Testis (tissue), 3 donors: ENCODE results near the gene ZNF462. TPM values are rescaled to one million over a fixed set of nuclear protein-coding genes. Genes with fewer than 3 reads are reported as not detected.
"Not testable (repeated sequence)": the region's sequence is repeated elsewhere in the genome, so short reads cannot be mapped to it uniquely, and the experiment has no call there.

Experiments used
- DNase-seq: peaks from one replicate; pipeline ENCODE4 v3.0.0-alpha.2; 2019
- H3K27ac ChIP-seq, 2 donors: fragments of 200-600 bp; sonication (generic); one replicate each; pipeline ENCODE4 v1.5.1; 2019
- H3K27me3 ChIP-seq: fragments of 200-600 bp; sonication (generic); one replicate; pipeline ENCODE4 v1.5.1; 2019
- H3K36me3 ChIP-seq: fragments of 200-600 bp; sonication (generic); one replicate; pipeline ENCODE4 v1.5.1; 2017; ENCODE audit warnings: low read depth; ENCODE audit errors: missing control alignments
- H3K4me1 ChIP-seq: fragments of 200-600 bp; sonication (generic); one replicate; pipeline ENCODE4 v1.5.1; 2019
- H3K4me3 ChIP-seq, 2 donors: fragments of 200-600 bp; sonication (generic); one replicate each; pipeline ENCODE4 v1.5.1; 2017 to 2019
- H3K9me3 ChIP-seq: fragments of 200-600 bp; sonication (generic); one replicate; pipeline ENCODE4 v1.5.1; 2017
- POLR2A ChIP-seq: fragments of 450-650 bp; IDR thresholded peaks from one replicate; pipeline ENCODE4 v1.6.1; 2017; ENCODE audit warnings: antibody characterized with exemption, mild to moderate bottlenecking, moderate library complexity
- WGBS, 2 donors: methylation state at CpG; one replicate each; pipeline ENCODE4 v1.1.5; 2018; 5-methylcytosine and 5-hydroxymethylcytosine counted together
- intact Hi-C: fragments of 100-400 bp; cut with DNase I; formaldehyde crosslinking; loops from one replicate; pipeline ENCODE4 v1.15.1; 2023; ENCODE audit warnings: low total_unique reads
- polyA plus RNA-seq: library from polyadenylated mRNA; stranded (reverse); fragments of 350-450 nt; fragmentation: Illumina TruSeq; extraction: RNeasy Lipid Tissue Mini Kit (QIAGEN cat#74804); gene quantifications from one replicate; pipeline ENCODE4 v1.2.3, GENCODE V29; 2014; ENCODE audit warnings: low read depth, low replicate concordance; ENCODE audit not compliant: insufficient read depth
- total RNA-seq, 2 donors: library from RNA; depleted of rRNA; stranded (reverse); fragments of >200 nt; gene quantifications; one replicate each; pipeline ENCODE4 v1.2.3, GENCODE V29; 2016
- TF ChIP-seq, protein P1 (sequence below), 3 experiments: fragments of 450-650 bp in 2 of 3; fragments of 200-600 bp in 1 of 3; sonication (generic) in 1 of 3; IDR thresholded peaks; one replicate each; pipeline ENCODE4 v1.5.1; 2016 to 2019; ENCODE audit warnings: antibody characterized with exemption in 3 of 3, mild to moderate bottlenecking in 2 of 3, moderate library complexity in 1 of 3

The ZNF462 gene
- total and polyA plus RNA-seq, 3 donors from 2014 or later, result 31.5 to 61.6 (median 53.2) TPM

DNA sequence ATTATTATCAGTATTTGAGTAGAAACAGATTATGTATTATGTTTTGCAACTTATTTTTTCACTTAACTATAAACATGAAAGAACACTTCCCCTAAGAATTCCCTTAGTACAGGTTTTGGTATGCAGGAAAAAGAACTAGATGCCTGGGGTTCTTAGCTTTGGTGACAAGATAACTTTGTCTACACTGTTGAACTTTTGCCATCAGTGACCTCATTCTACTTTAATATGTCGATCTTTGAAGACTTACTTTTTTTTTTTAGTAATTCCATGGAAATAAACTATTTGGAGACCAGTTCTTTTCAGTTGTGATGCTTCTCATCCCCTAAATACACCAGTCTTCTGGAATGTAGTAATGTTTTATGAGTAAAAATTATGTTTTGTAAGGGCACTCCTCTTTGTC, 34.3 kb downstream of the ZNF462 start:
- Histone ChIP-seq H3K27ac (no peak overlapping the region), H3K36me3 (no peaks in the 10 kb centered on the region), H3K4me3 (no peak overlapping the region), H3K4me1 (peaks cover 3% of the 10 kb centered on the region), H3K9me3 (no peaks in the 10 kb centered on the region), H3K27me3 (no peaks in the 10 kb centered on the region)
- TF ChIP-seq, protein P1, sequence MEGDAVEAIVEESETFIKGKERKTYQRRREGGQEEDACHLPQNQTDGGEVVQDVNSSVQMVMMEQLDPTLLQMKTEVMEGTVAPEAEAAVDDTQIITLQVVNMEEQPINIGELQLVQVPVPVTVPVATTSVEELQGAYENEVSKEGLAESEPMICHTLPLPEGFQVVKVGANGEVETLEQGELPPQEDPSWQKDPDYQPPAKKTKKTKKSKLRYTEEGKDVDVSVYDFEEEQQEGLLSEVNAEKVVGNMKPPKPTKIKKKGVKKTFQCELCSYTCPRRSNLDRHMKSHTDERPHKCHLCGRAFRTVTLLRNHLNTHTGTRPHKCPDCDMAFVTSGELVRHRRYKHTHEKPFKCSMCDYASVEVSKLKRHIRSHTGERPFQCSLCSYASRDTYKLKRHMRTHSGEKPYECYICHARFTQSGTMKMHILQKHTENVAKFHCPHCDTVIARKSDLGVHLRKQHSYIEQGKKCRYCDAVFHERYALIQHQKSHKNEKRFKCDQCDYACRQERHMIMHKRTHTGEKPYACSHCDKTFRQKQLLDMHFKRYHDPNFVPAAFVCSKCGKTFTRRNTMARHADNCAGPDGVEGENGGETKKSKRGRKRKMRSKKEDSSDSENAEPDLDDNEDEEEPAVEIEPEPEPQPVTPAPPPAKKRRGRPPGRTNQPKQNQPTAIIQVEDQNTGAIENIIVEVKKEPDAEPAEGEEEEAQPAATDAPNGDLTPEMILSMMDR (IDR thresholded peaks at IDR 0.05), result no peak
- no peak for TF ChIP-seq POLR2A
- intact Hi-C loops, result no loop called here
- 24 to 33% methylated on average over 1 of the region's 1 CpG for WGBS, 2 donors
- DNase-seq, result no peak

DNA sequence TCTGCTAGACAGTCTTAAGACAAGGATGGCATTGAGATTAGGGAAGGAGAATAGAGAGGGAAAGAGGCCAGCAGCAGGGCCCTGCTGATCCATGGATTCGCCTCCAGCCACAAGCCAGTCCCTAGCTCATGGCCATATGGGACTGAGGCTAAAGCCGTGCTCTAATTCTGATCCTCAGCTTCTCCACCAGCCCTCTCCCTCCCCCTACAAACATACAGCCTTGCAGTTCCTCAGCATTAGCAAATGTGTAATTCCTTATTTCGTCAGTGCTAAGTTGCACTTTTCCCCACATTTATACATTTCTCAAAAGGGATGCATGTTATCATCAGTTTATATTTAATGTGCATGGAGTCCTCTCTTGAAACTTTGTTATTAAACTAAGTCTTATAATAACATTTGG, 34.8 kb downstream of the ZNF462 start:
- H3K9me3 ChIP-seq, result no peaks in the 10 kb centered on the region
- no peak overlapping the region for H3K27ac ChIP-seq
- H3K27me3 ChIP-seq, result no peaks in the 10 kb centered on the region
- TF ChIP-seq, protein P1 (IDR thresholded peaks at IDR 0.05), result no peak
- no peak for TF ChIP-seq POLR2A
- H3K4me1 ChIP-seq, result peaks cover 3% of the 10 kb centered on the region
- DNase-seq, result no peak
- WGBS, 2 donors, result 62 to 68% methylated on average over 3 of the region's 3 CpGs
- H3K4me3 ChIP-seq, result no peak overlapping the region
- no peaks in the 10 kb centered on the region for H3K36me3 ChIP-seq
- intact Hi-C loops, result no loop called here

DNA sequence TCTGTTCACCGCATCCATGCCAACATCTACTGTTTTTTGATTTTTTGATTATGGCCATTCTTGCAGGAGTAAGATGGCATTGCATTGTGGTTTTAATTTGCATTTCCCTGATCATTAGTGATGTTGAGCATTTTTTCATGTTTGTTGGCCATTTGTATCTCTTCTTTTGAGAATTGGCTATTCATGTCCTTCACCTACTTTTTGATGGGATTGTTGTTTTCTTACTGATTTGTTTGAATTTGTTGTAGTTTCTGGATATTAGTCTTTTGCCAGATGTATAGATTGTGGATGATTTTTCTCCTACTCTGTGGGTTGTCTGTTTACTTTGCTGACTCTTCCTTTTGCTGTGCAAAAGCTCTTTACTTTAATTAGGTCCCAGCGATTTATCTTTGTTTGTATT, 37.6 kb downstream of the ZNF462 start:
- H3K4me1 ChIP-seq, H3K4me3 ChIP-seq, intact Hi-C loops, H3K9me3 ChIP-seq, DNase-seq, H3K36me3 ChIP-seq, H3K27me3 ChIP-seq, H3K27ac ChIP-seq: not testable (repeated sequence)
- 87 to 95% methylated on average over 2 of the region's 2 CpGs for WGBS, 2 donors

DNA sequence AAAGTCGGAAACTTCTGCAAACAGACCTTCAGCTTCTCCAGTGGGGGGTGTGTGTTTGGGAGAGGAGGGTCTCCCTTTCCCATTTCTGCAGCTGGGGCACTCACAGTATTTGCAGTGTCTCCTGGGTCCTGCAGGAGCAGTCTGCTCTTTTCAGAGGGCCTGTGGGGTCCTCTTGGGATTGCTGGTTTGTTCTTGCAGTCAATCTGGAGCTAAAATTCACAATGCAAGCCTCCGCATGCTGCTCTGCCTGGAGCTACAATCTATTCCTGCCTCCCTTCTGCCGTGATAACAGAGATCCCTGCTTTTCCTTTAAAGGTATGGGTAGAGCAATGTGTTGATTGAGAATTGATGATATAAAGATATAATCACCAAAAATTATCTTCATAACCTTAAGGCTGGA, 43.2 kb downstream of the ZNF462 start:
- TF ChIP-seq, protein P1 (IDR thresholded peaks at IDR 0.05), result no peak
- TF ChIP-seq POLR2A, result no peak
- Histone ChIP-seq H3K4me1 (no peaks in the 10 kb centered on the region), H3K9me3 (no peaks in the 10 kb centered on the region), H3K27me3 (no peaks in the 10 kb centered on the region), H3K36me3 (no peaks in the 10 kb centered on the region), H3K4me3 (no peak overlapping the region), H3K27ac (no peak overlapping the region)
- no peak for DNase-seq
- intact Hi-C loops, result no loop called here
- WGBS, 2 donors, result 98 to 100% methylated on average over 3 of the region's 3 CpGs

DNA sequence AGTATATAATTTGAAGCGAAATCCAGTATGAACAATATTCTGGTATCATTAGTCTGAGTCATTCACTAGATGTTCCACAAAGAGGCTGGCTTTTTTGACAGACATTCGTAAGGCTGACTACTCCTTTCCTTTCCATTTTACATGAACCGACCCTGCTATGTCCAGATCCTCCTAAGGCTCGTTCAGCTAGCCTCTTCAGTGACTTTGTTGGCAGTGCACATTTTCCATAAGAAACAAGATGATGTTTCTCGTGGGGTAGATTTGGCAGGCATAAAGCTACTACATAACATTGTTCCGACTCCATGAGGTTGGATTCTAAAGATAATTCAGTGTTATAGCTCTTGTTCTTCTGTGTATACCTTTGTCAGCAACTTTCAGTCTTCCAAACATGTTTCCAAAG, 49.0 kb downstream of the ZNF462 start:
- WGBS, 2 donors, result 92 to 94% methylated on average over 6 of the region's 6 CpGs
- no peaks in the 10 kb centered on the region for H3K36me3 ChIP-seq
- DNase-seq, result no peak
- no peak overlapping the region for H3K27ac ChIP-seq
- H3K4me3 ChIP-seq, result no peak overlapping the region
- no peaks in the 10 kb centered on the region for H3K9me3 ChIP-seq
- intact Hi-C loops, result no loop called here
- H3K27me3 ChIP-seq, result no peaks in the 10 kb centered on the region
- no peak for TF ChIP-seq POLR2A
- TF ChIP-seq, protein P1 (IDR thresholded peaks at IDR 0.05), result no peak
- peaks cover 6% of the 10 kb centered on the region for H3K4me1 ChIP-seq
